Gastroesophageal sphincter (tissue), 4 donors: ENCODE data around the gene SYT5. TPM values are rescaled to one million over a fixed set of nuclear protein-coding genes. Genes with fewer than 3 reads are reported as not detected.
A peak's percentile ranks its signal among the peaks of the same experiment; 100 is the strongest.

Experiments used
- ATAC-seq: fragments of 150-250 bp; one replicate; pipeline ENCODE4 v1.9.1; 2016; ENCODE audit warnings: mild to moderate bottlenecking, moderate library complexity
- H3K27ac ChIP-seq, 4 donors: fragments of 200-600 bp; sonication (generic) in 3 of 4; 1 replicate in 3 of 4; 2 replicates in 1 of 4; pipeline ENCODE4 v1.5.1; 2016 to 2019
- H3K27me3 ChIP-seq: fragments of 200-600 bp; sonication (generic); one replicate; pipeline ENCODE4 v1.5.1; 2019
- H3K36me3 ChIP-seq, 2 donors: fragments of 200-600 bp; sonication (generic); one replicate each; pipeline ENCODE4 v1.5.1; 2019; ENCODE audit warnings: control low read depth in 1 of 2
- H3K4me1 ChIP-seq, 3 donors: fragments of 200-600 bp; sonication (generic); 1 replicate in 2 of 3; 2 replicates in 1 of 3; pipeline ENCODE4 v1.5.1; 2016 to 2019; ENCODE audit warnings: control low read depth in 2 of 3
- H3K4me3 ChIP-seq, 2 donors: fragments of 200-600 bp; sonication (generic); one replicate each; pipeline ENCODE4 v1.5.1; 2019; ENCODE audit warnings: mild to moderate bottlenecking in 1 of 2, moderate library complexity in 1 of 2
- H3K9me3 ChIP-seq, 3 donors: fragments of 200-600 bp; sonication (generic); one replicate each; pipeline ENCODE4 v1.5.1; 2017 to 2019; ENCODE audit warnings: control low read depth in 2 of 3
- EP300 ChIP-seq: sonication (generic); formaldehyde crosslinking; IDR thresholded peaks from one replicate; pipeline ENCODE4 v1.6.1; 2017; ENCODE audit warnings: antibody characterized with exemption, mild to moderate bottlenecking
- POLR2A ChIP-seq, 2 donors: fragments of 450-650 bp; IDR thresholded peaks; one replicate each; pipeline ENCODE4 v1.6.1; 2017; ENCODE audit warnings: antibody characterized with exemption in 2 of 2, mild to moderate bottlenecking in 2 of 2, moderate library complexity in 1 of 2
- POLR2AphosphoS5 ChIP-seq: sonication (generic); formaldehyde crosslinking; IDR thresholded peaks from one replicate; pipeline ENCODE4 v1.6.1; 2017; ENCODE audit warnings: antibody characterized with exemption
- WGBS, 2 donors: methylation state at CpG; one replicate each; pipeline ENCODE4 v1.1.5; 2018; ENCODE audit warnings: low coverage in 1 of 2; 5-methylcytosine and 5-hydroxymethylcytosine counted together
- total RNA-seq, 4 donors: library from RNA; depleted of rRNA; stranded (reverse); fragments of >200 nt; gene quantifications; one replicate each; pipeline ENCODE4 v1.1.0, GENCODE V29; 2016
- TF ChIP-seq, protein P1 (sequence below), 4 experiments: fragments of 200-600 bp in 2 of 4; fragments of 450-650 bp in 2 of 4; sonication (generic) in 1 of 4; IDR thresholded peaks; one replicate each; pipeline ENCODE4 v1.5.1; 2017 to 2019; ENCODE audit warnings: antibody characterized with exemption in 4 of 4, mild to moderate bottlenecking in 2 of 4, moderate library complexity in 2 of 4

The SYT5 gene
- total RNA-seq, 4 donors from 2014 or later, result 0.13 TPM; not detected in 3

- Histone ChIP-seq H3K36me3 (peaks cover 0 to 30% of the 10 kb centered on the region in 2 donors), H3K4me1 (peaks cover 0 to 10% (median 0%) of the 10 kb centered on the region in 3 donors), H3K9me3 (peaks cover 0 to 10% (median 0%) of the 10 kb centered on the region in 3 donors), H3K4me3 (no peak overlapping the region), H3K27me3 (no peaks in the 10 kb centered on the region), H3K27ac (no peak overlapping the region)
- 65% methylated on average over 2 of the region's 26 CpGs; no CpG with 5 or more reads in 1 of the 2 donors for WGBS, 2 donors
- TF ChIP-seq POLR2A (IDR thresholded peaks at IDR 0.05) (no peak), POLR2AphosphoS5 (no peak), EP300 (no peak)
- TF ChIP-seq, protein P1, sequence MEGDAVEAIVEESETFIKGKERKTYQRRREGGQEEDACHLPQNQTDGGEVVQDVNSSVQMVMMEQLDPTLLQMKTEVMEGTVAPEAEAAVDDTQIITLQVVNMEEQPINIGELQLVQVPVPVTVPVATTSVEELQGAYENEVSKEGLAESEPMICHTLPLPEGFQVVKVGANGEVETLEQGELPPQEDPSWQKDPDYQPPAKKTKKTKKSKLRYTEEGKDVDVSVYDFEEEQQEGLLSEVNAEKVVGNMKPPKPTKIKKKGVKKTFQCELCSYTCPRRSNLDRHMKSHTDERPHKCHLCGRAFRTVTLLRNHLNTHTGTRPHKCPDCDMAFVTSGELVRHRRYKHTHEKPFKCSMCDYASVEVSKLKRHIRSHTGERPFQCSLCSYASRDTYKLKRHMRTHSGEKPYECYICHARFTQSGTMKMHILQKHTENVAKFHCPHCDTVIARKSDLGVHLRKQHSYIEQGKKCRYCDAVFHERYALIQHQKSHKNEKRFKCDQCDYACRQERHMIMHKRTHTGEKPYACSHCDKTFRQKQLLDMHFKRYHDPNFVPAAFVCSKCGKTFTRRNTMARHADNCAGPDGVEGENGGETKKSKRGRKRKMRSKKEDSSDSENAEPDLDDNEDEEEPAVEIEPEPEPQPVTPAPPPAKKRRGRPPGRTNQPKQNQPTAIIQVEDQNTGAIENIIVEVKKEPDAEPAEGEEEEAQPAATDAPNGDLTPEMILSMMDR (IDR thresholded peaks at IDR 0.05), result no peak
- ATAC-seq, result no peak
Measured at GRCh38 chr19:55224038-55224665, 44.1 kb upstream of the SYT5 start.

GRCh38 chr19:55223291-55224037 lies 43.4 kb upstream of the SYT5 start:
- peaks cover 0 to 7% (median 0%) of the 10 kb centered on the region in 3 donors for H3K4me1 ChIP-seq
- no peak overlapping the region for H3K4me3 ChIP-seq
- H3K36me3 ChIP-seq, result peaks cover 0 to 24% of the 10 kb centered on the region in 2 donors
- 80 to 88% methylated on average over 6 to 10 of the region's 17 CpGs for WGBS, 2 donors
- H3K27me3 ChIP-seq, result no peaks in the 10 kb centered on the region
- ATAC-seq, result no peak
- H3K27ac ChIP-seq, result no peak overlapping the region
- TF ChIP-seq EP300 (no peak), POLR2A (IDR thresholded peaks at IDR 0.05) (no peak), POLR2AphosphoS5 (no peak)
- TF ChIP-seq, protein P1 (IDR thresholded peaks at IDR 0.05), result no peak
- H3K9me3 ChIP-seq, result peaks cover 0 to 10% (median 0%) of the 10 kb centered on the region in 3 donors

GRCh38 chr19:55220525-55220924 lies 40.4 kb upstream of the SYT5 start:
- Histone ChIP-seq H3K4me3 (no peak overlapping the region), H3K9me3 (peaks cover 0 to 10% (median 0%) of the 10 kb centered on the region in 3 donors), H3K36me3 (no peaks in the 10 kb centered on the region), H3K27me3 (peaks cover 20% of the 10 kb centered on the region), H3K4me1 (peaks cover 0 to 13% (median 10%) of the 10 kb centered on the region in 3 donors), H3K27ac (no peak overlapping the region)
- TF ChIP-seq POLR2A (IDR thresholded peaks at IDR 0.05) (no peak), POLR2AphosphoS5 (no peak), EP300 (no peak)
- TF ChIP-seq, protein P1 (IDR thresholded peaks at IDR 0.05), result no peak
- 62 to 86% methylated on average over 2 to 5 of the region's 9 CpGs for WGBS, 2 donors
- no peak for ATAC-seq

GRCh38 chr19:55216461-55217198 lies 36.5 kb upstream of the SYT5 start:
- Histone ChIP-seq H3K36me3 (no peaks in the 10 kb centered on the region), H3K4me3 (peak overlapping the region in 1 of 2 donors; percentile 44), H3K27me3 (peaks cover 59% of the 10 kb centered on the region), H3K4me1 (peaks cover 0 to 13% (median 10%) of the 10 kb centered on the region in 3 donors), H3K9me3 (peaks cover 0 to 28% (median 0%) of the 10 kb centered on the region in 3 donors), H3K27ac (peak overlapping the region in 3 of 4 donors; percentile 51 to 57 (median 56))
- TF ChIP-seq POLR2AphosphoS5 (peak; percentile 37), POLR2A (IDR thresholded peaks at IDR 0.05) (no peak)
- WGBS, 2 donors, result 1 to 23% methylated on average over 4 to 10 of the region's 36 CpGs
- ATAC-seq, result peak; percentile 91

DNA sequence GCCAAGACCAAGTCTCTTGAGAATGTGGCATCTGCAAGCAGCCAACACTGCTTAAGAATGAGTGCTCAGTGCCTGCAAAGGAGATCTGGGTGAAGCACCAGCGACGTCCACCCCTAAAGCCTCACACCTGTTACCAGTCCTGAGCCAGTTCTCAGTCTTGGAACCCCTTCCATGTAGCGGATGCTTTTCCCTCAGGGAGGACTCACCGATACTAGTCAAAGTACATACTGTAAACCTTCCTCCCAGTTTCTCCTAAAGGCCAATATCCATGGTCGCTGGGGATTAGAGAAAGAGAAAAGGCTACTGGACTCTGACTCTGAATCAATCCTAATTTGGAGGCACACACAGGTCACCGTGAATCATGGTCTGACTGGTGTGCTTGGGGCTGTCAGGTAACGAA lies 33.5 kb upstream of the SYT5 start:
- no peak for TF ChIP-seq POLR2A (IDR thresholded peaks at IDR 0.05)
- TF ChIP-seq, protein P1 (IDR thresholded peaks at IDR 0.05), result no peak
- no peak for TF ChIP-seq POLR2AphosphoS5
- no peak for TF ChIP-seq EP300
- peaks cover 0 to 17% (median 0%) of the 10 kb centered on the region in 3 donors for H3K9me3 ChIP-seq
- no peaks in the 10 kb centered on the region for H3K36me3 ChIP-seq
- peaks cover 65% of the 10 kb centered on the region for H3K27me3 ChIP-seq
- H3K27ac ChIP-seq, result no peak overlapping the region
- no peak overlapping the region for H3K4me3 ChIP-seq
- peaks cover 0 to 13% (median 10%) of the 10 kb centered on the region in 3 donors for H3K4me1 ChIP-seq
- no peak for ATAC-seq
- 58 to 78% methylated on average over 5 to 6 of the region's 7 CpGs for WGBS, 2 donors
